Measurements from ENCODE around the gene RFC4.

DNA sequence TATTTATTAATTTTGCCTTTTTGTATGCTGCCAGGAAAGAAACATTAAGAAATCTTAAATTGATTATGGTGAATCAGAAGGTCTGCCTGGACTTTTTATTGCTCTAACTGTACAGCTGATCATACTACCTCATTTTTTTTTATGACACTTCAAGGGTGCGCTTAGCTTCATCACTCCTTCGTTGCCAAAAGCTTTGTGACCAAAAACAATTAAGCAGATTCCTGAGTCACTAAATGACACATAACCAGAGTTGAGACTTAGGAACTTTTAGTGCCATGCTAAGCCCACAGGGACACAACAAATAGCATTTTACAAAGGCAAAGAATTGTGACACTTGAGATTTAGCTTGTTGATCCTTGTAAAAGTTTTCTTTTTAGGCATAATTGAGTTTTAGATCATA, 41.2 kb upstream of the RFC4 start:
- TF ChIP-seq POLR2A (IDR thresholded peaks at IDR 0.05): no peak
- TF ChIP-seq, protein P1, sequence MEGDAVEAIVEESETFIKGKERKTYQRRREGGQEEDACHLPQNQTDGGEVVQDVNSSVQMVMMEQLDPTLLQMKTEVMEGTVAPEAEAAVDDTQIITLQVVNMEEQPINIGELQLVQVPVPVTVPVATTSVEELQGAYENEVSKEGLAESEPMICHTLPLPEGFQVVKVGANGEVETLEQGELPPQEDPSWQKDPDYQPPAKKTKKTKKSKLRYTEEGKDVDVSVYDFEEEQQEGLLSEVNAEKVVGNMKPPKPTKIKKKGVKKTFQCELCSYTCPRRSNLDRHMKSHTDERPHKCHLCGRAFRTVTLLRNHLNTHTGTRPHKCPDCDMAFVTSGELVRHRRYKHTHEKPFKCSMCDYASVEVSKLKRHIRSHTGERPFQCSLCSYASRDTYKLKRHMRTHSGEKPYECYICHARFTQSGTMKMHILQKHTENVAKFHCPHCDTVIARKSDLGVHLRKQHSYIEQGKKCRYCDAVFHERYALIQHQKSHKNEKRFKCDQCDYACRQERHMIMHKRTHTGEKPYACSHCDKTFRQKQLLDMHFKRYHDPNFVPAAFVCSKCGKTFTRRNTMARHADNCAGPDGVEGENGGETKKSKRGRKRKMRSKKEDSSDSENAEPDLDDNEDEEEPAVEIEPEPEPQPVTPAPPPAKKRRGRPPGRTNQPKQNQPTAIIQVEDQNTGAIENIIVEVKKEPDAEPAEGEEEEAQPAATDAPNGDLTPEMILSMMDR (IDR thresholded peaks at IDR 0.05): no peak

All from gastroesophageal sphincter (tissue), 3 donors.